HG02840 (cell line): ENCODE data around the gene ELL.

ENCODE experiments used
- ATAC-seq: cut with Tn5 transposase; IDR thresholded peaks from one replicate; pipeline ENCODE4 v1.9.1; 2021; ENCODE audit warnings: mild to moderate bottlenecking, moderate library complexity, moderate number of reproducible peaks; ENCODE audit not compliant: unreplicated experiment, low FRiP score

Gene ELL

GRCh38 chr19:18475004-18475453, 46.8 kb downstream of the ELL start:
- no peak for ATAC-seq

GRCh38 chr19:18474366-18474887, 47.4 kb downstream of the ELL start:
- no peak for ATAC-seq

DNA sequence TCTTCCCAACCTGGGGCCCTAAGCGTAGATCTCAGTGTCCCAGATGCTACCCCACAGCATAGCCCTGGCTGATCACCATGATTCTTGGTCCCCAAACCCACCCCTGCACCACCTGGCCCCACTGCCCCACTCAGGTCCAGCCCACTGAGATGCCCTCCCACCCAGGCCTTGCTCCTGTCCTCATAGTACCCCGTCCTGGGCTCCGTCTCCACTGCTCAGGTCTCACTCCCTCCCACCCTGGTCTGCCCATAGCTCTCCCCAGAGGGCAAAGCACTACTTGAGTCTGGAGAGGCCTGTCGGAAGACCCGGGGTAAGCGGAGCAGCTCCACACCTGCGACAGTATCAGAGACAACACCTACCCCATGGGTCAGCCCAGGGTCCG, 48.2 kb downstream of the ELL start:
- ATAC-seq = no peak

DNA sequence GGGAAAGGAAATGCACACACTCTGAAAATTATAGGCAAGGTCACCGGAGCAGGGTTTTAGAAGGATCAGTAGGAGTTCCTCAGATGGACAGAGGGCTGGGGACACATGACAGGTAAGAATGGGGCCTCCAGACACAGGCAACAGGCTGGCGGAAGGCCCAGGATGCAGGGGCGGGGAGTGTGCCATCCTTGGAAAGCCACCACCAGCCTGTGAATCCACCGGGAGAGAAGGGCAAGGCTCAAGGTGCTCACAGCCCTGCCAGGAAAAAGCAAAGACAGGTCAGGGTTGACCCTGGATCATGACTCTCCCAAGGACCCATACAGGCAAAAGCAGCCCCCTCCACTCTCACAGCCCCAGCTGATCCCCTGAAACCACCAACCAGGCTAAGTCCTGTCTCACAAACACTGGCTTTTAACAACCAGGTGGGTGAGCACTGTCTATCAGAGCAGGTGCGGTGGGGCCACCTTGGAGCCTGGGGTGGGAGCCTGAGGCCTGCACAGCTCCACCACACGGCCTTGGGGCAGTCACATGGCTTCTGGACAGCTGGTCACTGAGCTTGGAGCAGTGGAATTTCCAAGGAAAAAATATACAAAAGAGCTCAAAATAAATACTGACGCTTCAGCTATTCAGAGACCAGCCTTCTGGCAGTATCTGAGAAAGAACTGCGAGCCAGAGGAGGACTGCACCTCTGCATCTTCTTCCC, 48.7 kb downstream of the ELL start:
- ATAC-seq = no peak

- no peak for ATAC-seq
These were observed 51.1 kb downstream of the ELL start for GRCh38 chr19:18470787-18471186.

DNA sequence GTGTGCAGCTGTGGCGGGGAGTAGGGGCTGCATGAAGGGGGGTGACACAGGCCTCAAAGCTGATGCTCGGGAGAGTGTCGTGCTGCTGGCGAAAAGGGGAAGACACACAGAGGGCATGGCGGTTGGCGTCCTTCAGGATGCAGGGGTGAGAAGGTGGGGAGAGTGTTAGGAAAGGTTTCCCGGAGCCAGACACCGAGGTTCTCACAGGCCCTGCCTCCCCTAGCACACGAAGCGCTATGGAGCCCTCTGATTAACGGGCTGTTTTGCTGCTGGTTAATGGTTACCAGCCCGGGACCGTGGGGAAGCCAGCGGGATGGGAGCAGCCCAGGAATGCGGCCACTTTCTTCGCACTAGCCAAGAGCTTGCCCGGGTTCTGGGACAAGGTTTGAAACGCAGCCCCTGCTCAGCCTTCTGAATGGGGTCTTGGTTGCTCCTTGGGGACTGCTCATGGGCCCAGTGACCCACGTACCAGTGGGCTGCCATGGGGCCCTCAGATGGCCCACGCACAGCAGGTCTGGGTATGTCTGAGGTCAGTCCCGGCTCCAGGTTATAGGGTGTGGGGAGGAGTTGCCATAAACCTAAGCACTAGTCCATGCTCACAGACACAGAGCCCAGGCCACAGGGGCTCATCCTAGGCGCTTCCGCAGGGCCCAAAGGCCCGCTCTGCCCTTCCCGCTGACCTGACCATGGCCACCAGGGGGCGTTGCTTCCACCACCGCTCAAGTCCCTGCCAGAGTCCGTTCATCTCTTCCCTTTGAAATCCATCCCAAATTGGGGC, 52.6 kb downstream of the ELL start:
- ATAC-seq = no peak

- ATAC-seq = no peak
These were observed 53.4 kb downstream of the ELL start for GRCh38 chr19:18468517-18468916.

DNA sequence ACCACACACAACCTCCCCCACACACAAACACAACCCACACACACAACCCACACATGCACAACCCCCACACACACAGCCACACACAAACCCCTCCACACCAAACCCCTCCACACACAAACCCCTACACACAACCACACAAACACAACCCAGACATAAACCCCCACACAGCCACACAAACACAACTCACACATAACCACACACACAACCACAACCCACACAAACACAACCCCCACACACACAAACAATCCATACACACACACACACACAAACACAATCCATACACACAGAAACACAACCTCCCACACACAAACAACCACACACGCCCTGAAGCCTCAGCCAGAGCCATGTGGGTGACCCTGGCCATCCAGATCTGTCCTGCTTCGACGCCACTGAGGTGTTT, 53.9 kb downstream of the ELL start:
- ATAC-seq = no peak

DNA sequence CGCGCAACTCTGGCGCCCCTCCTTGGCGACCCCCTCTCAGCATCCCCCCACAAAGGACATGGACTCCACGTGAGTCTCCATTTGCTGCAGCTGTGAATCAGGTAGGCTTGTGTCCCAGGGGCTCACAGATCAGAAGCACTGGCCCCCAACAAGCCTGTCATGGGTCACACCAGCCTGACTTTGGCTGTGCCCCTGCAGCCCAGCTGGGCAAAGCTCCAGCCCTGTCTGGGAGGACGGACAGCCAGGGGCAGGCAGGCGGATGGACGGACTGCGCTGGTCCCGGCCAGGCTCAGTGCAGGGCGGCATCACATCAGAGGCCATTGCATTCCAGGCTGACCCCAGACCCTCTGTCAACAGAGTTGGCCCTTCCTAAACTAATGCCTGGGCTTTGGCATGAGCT, 55.5 kb downstream of the ELL start:
- no peak for ATAC-seq

- ATAC-seq = no peak
These were observed 55.9 kb downstream of the ELL start for GRCh38 chr19:18465964-18466339.

DNA sequence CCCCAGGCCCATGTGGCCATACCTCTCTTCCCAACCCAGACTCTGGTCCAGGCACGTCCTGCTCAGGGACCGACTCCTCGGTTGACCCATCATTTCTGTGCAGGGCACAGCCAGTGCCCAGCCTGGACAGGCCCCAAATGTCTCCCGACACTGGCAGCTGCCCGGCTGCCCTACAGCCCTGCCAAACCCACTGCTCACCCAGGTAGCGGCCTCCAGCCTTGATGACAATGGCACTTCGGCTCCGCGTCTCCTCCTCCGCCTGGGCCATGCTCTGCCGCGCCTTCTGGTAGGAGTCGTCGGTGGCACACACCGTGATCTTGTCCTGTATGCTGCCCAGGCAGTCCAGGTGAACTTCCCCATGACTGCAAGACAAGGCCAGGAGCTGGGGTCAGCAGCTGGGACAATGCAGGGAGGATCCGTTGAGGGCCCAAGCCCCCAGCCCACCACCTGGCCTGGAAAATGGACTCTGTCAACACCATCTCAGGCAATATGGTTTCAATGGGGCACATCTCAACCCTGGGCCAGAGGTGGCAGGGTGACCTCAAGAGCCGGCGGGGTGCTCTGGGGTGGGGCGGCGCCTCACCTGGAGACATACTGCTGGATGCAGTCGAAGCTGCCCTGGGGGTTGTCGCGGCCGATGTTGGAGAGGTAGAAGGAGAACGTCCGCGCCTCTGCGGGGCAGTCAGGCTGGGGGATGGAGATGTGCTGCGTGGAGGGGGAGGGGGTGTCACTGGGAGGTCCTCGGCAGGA, 56.5 kb downstream of the ELL start:
- ATAC-seq = no peak

- no peak for ATAC-seq
These were observed 57.2 kb downstream of the ELL start for GRCh38 chr19:18464646-18465045.

DNA sequence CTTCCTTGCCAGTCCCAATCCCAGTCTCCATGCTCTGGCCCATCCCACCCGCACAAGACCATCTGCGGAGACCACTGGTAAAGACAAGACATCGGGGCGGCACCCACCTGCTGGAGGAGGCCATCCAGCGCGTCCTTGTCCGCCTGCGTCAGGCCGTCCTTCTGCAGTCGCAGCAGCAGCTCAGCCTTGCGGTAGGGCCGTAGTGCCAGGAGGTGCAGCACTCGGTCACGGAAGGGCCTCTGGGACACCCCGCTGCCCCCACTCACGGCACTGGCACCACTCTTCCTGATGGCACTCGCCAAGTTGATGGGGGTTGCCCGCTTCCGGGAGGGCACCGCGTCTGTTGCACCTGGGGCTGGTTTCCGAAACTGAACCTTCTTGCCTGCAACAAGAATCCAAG, 60.4 kb downstream of the ELL start:
- ATAC-seq = no peak

DNA sequence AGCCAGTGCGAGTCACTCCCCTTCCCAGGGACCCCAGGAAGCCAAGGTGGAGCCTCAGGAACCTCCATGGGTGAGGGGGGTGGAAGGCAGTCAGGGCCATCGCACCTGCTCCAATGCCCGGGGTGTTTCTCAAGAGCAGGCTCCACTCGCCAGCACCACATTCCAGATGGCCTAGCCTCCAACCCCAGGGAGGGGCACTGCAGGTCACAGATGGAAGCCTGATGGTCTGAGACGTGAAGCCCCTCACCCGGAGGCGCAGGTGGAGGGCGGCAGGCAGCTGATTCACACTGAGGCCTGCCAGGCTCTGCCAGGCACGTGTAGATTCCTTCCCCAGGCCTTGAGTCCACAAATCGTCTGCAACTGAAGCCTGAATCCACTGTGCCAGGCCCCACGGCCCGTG, 61.0 kb downstream of the ELL start:
- ATAC-seq = no peak

- no peak for ATAC-seq
These were observed 64.2 kb downstream of the ELL start for GRCh38 chr19:18457483-18458331.

DNA sequence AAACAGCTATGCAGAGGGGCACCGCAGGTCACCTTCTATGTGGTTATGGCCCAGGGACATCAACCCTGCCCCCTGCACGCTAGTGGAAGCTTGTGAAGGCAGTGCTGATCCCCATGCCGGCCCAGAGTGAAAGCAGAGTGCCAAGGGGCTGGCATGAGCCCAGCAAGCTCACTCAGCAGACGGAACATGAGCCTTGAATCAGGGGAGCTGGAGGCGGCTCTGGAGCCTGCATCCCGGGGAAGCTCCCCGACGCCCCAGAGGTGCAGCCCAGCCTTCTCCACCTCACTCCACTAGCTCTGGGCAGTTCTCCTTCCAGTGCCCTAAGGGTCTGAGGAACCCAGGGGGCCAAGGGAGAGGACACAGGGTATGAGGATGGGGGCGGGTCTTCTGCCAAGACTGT, 64.9 kb downstream of the ELL start:
- no peak for ATAC-seq

GRCh38 chr19:18456279-18456678, 65.6 kb downstream of the ELL start:
- no peak for ATAC-seq

- ATAC-seq = no peak
These were observed 68.4 kb downstream of the ELL start for GRCh38 chr19:18453269-18454024.

DNA sequence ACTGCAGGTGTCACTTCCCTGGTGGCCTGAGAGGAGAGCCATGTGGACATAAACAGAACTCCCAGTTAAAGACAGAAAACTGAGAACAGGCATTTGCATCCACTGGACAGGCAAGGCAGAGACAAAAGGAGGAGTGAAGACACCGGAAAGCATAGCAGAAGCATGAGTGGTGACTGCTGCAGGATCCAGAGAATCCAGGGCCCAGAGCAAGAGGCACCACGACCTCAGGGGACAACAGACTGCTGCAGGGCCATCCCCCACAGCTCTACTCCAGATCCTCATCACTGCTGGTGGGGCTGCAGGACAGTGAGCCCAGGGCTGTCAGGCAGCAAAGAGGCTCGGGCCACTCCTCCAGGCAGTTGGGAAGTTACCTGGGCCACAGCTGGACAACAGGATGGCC, 69.5 kb downstream of the ELL start:
- ATAC-seq = no peak
